ENCODE measurements around the gene PDE9A. TPM values are rescaled to one million over a fixed set of nuclear protein-coding genes. Genes with fewer than 3 reads are reported as not detected.
A peak's percentile ranks its signal among the peaks of the same experiment; 100 is the strongest.

Gene PDE9A
- total RNA-seq, 2 donors from 2014 or later, result 45.9 to 62.4 TPM

DNA sequence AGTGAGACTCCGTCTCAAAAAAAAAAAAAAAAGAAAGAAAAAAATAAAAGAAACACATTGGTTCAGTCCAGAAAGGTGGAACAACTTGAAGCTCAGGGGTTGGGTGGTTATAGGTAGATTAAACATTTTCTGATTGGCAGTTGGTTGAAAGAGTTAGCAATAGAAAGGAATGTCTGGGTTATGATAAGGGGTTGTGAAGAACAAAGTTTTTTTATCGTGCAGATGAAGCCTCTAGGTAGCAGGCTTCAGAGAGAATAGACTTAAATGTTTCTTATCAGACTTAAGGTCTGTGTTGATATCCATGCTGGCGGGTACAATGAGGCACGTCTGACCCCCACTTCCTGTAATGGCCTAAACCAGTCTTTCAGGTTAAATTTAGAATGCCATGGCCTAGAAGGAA is 45.0 kb upstream of the PDE9A start:
- H3K27ac ChIP-seq (ENCODE audit: low read depth, low read length), result no peak overlapping the region
- Mint-ChIP-seq H3K9me3 (peaks cover 19% of the 10 kb centered on the region), H3K36me3 (ENCODE audit: low read depth) (no peaks in the 10 kb centered on the region), H3K27ac (no peak overlapping the region), H3K27me3 (ENCODE audit: insufficient read depth) (peaks cover 24% of the 10 kb centered on the region), H3K4me3 (no peak overlapping the region), H3K4me1 (peaks cover 3% of the 10 kb centered on the region)
- WGBS, 2 experiments (ENCODE audit: insufficient coverage in 1 of 2, insufficient read length in 1 of 2), result 87 to 100% methylated on average over 1 to 4 of the region's 4 CpGs
- no peaks in the 10 kb centered on the region for H3K36me3 ChIP-seq (ENCODE audit: control insufficient read depth, insufficient read depth, low read length)
- H3K4me1 ChIP-seq (ENCODE audit: control insufficient read depth, insufficient read depth, low read length), result peaks cover 4% of the 10 kb centered on the region
- no peak overlapping the region for H3K4me3 ChIP-seq (ENCODE audit: low read length)
- H3K27me3 ChIP-seq (ENCODE audit: control insufficient read depth, insufficient read depth, low read length, poor library complexity, severe bottlenecking), result no peaks in the 10 kb centered on the region
- no peak for DNase-seq
- TF ChIP-seq CTCF (conservative IDR thresholded peaks at IDR 0.05), result no peak
- H3K9ac ChIP-seq (ENCODE audit: extremely low read depth, low read length, poor library complexity, severe bottlenecking), result no peak overlapping the region
- peaks cover 45% of the 10 kb centered on the region for H3K9me3 ChIP-seq (ENCODE audit: control insufficient read depth, low read length)

DNA sequence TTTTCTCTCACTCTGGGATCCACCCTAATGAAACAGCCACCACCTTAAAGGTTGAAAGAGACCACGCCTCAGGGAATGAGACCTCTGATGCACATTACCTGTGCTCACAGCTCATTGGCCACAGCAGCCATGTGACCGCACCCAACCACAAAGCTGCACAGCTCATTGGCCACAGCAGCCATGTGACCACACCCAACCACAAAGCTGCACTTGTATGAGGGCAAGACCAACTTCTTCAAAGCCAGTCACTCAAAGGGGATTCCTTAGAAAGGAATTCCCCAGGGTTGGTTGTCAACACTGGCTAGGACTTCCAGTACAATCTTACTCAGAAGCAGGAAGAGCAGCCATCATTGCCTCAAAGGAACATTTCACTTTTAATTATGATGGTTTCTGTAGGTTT is 43.6 kb upstream of the PDE9A start:
- H3K27ac ChIP-seq (ENCODE audit: low read depth, low read length), result no peak overlapping the region
- DNase-seq, result no peak
- H3K4me3 ChIP-seq (ENCODE audit: low read length), result peak overlapping the region; percentile 19
- H3K36me3 Mint-ChIP-seq (ENCODE audit: low read depth), result no peaks in the 10 kb centered on the region
- no peak overlapping the region for H3K9ac ChIP-seq (ENCODE audit: extremely low read depth, low read length, poor library complexity, severe bottlenecking)
- no peaks in the 10 kb centered on the region for H3K27me3 ChIP-seq (ENCODE audit: control insufficient read depth, insufficient read depth, low read length, poor library complexity, severe bottlenecking)
- H3K27ac Mint-ChIP-seq, result no peak overlapping the region
- H3K27me3 Mint-ChIP-seq (ENCODE audit: insufficient read depth), result peaks cover 20% of the 10 kb centered on the region
- peaks cover 17% of the 10 kb centered on the region for H3K9me3 Mint-ChIP-seq
- peaks cover 3% of the 10 kb centered on the region for H3K4me1 Mint-ChIP-seq
- peaks cover 4% of the 10 kb centered on the region for H3K4me1 ChIP-seq (ENCODE audit: control insufficient read depth, insufficient read depth, low read length)
- no peaks in the 10 kb centered on the region for H3K36me3 ChIP-seq (ENCODE audit: control insufficient read depth, insufficient read depth, low read length)
- no peak overlapping the region for H3K4me3 Mint-ChIP-seq
- peaks cover 36% of the 10 kb centered on the region for H3K9me3 ChIP-seq (ENCODE audit: control insufficient read depth, low read length)
- 89 to 97% methylated on average over 1 to 2 of the region's 2 CpGs for whole genome bisulfite sequencing, 2 experiments (ENCODE audit: insufficient coverage in 1 of 2, insufficient read length in 1 of 2)
- no peak for TF ChIP-seq CTCF (conservative IDR thresholded peaks at IDR 0.05)

DNA sequence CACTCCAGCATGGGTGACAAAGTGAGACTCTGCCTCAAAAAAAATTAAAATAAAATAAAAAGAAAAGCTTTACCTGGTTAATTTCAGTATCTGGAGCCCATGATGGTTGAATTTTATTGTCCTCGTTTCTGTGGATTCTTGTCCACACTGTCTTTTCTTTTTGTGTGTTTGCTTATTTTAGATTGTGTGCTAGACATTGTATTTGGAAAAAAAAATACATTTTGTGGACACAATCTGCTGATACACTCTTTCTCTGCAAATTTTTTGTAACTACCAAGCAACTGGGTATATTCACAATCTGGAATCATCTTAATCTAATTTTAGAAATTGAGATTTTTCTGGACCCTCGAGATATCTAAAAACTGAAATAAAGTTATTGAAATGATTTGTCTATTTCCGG is 41.6 kb upstream of the PDE9A start:
- H3K9me3 ChIP-seq (ENCODE audit: control insufficient read depth, low read length), result peaks cover 28% of the 10 kb centered on the region
- WGBS, 2 experiments (ENCODE audit: insufficient coverage in 1 of 2, insufficient read length in 1 of 2), result 94 to 96% methylated on average over 3 of the region's 3 CpGs
- H3K4me3 ChIP-seq (ENCODE audit: low read length), result no peak overlapping the region
- no peaks in the 10 kb centered on the region for H3K36me3 ChIP-seq (ENCODE audit: control insufficient read depth, insufficient read depth, low read length)
- Mint-ChIP-seq H3K36me3 (ENCODE audit: low read depth) (no peaks in the 10 kb centered on the region), H3K27me3 (ENCODE audit: insufficient read depth) (peaks cover 10% of the 10 kb centered on the region), H3K4me3 (no peak overlapping the region), H3K27ac (no peak overlapping the region), H3K4me1 (peaks cover 3% of the 10 kb centered on the region), H3K9me3 (peaks cover 8% of the 10 kb centered on the region)
- no peak overlapping the region for H3K9ac ChIP-seq (ENCODE audit: extremely low read depth, low read length, poor library complexity, severe bottlenecking)
- H3K27ac ChIP-seq (ENCODE audit: low read depth, low read length), result no peak overlapping the region
- no peak for DNase-seq
- no peak for TF ChIP-seq CTCF (conservative IDR thresholded peaks at IDR 0.05)
- H3K27me3 ChIP-seq (ENCODE audit: control insufficient read depth, insufficient read depth, low read length, poor library complexity, severe bottlenecking), result no peaks in the 10 kb centered on the region
- H3K4me1 ChIP-seq (ENCODE audit: control insufficient read depth, insufficient read depth, low read length), result peaks cover 4% of the 10 kb centered on the region
